ENCODE measurements around the gene NFYC. TPM values are rescaled to one million over a fixed set of nuclear protein-coding genes. Genes with fewer than 3 reads are reported as not detected.
A peak's percentile ranks its signal among the peaks of the same experiment; 100 is the strongest.

NFYC gene
- polyA plus RNA-seq, 1 of the 3 experiments (the other 2 are of a cell fraction), result 72.4 TPM

- no peaks in the 10 kb centered on the region for H3K9me2 ChIP-seq
- WGBS (ENCODE audit: low lambda C conversion rate), result 95% methylated on average over 4 of the region's 4 CpGs
- no peak for TF ChIP-seq USF1 (IDR thresholded peaks at IDR 0.05; ENCODE audit: borderline replicate concordance, low read depth)
- TF ChIP-seq MEF2A (IDR thresholded peaks at IDR 0.05; ENCODE audit: borderline replicate concordance, low read depth), result no peak
- TF ChIP-seq, protein P1, sequence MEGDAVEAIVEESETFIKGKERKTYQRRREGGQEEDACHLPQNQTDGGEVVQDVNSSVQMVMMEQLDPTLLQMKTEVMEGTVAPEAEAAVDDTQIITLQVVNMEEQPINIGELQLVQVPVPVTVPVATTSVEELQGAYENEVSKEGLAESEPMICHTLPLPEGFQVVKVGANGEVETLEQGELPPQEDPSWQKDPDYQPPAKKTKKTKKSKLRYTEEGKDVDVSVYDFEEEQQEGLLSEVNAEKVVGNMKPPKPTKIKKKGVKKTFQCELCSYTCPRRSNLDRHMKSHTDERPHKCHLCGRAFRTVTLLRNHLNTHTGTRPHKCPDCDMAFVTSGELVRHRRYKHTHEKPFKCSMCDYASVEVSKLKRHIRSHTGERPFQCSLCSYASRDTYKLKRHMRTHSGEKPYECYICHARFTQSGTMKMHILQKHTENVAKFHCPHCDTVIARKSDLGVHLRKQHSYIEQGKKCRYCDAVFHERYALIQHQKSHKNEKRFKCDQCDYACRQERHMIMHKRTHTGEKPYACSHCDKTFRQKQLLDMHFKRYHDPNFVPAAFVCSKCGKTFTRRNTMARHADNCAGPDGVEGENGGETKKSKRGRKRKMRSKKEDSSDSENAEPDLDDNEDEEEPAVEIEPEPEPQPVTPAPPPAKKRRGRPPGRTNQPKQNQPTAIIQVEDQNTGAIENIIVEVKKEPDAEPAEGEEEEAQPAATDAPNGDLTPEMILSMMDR (IDR thresholded peaks at IDR 0.05), result no peak
- no peak for TF ChIP-seq YY1 (IDR thresholded peaks at IDR 0.05; ENCODE audit: low read depth)
- TF ChIP-seq TEAD4 (IDR thresholded peaks at IDR 0.05; ENCODE audit: borderline replicate concordance, insufficient read depth), result no peak
- TF ChIP-seq GABPA (IDR thresholded peaks at IDR 0.05; ENCODE audit: low read depth), result no peak
- no peak for TF ChIP-seq FOSL2 (IDR thresholded peaks at IDR 0.05; ENCODE audit: borderline replicate concordance, low read depth)
- no peak for TF ChIP-seq RAD21 (IDR thresholded peaks at IDR 0.05; ENCODE audit: low read length)
- TF ChIP-seq, protein P2, sequence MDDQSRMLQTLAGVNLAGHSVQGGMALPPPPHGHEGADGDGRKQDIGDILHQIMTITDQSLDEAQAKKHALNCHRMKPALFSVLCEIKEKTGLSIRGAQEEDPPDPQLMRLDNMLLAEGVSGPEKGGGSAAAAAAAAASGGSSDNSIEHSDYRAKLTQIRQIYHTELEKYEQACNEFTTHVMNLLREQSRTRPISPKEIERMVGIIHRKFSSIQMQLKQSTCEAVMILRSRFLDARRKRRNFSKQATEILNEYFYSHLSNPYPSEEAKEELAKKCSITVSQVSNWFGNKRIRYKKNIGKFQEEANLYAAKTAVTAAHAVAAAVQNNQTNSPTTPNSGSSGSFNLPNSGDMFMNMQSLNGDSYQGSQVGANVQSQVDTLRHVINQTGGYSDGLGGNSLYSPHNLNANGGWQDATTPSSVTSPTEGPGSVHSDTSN (IDR thresholded peaks at IDR 0.05), result no peak
- no peak for TF ChIP-seq MXI1 (IDR thresholded peaks at IDR 0.05; ENCODE audit: low read depth, low read length)
- no peak for TF ChIP-seq USF2 (IDR thresholded peaks at IDR 0.05; ENCODE audit: borderline replicate concordance, low read depth, low read length)
- TF ChIP-seq NRF1 (IDR thresholded peaks at IDR 0.05; ENCODE audit: low read depth, low read length), result no peak
- no peak overlapping the region for H3K4me3 ChIP-seq (ENCODE audit: low read depth in 2 of 2, low read length in 1 of 2)
- no peaks in the 10 kb centered on the region for H3K27me3 ChIP-seq (ENCODE audit: insufficient read depth)
- H3K9ac ChIP-seq, result no peak overlapping the region
- ChIA-PET CTCF (interaction anchor here (0.8 kb wide), 1 partner anchor 68 kb away, joined by 4 read pairs; no protein-coding TSS in a partner anchor), POLR2A (no interaction called here)
- H3K4me1 ChIP-seq (ENCODE audit: control insufficient read depth in 1 of 2, insufficient read depth in 2 of 2, low read depth in 1 of 2, low read length in 1 of 2), result peaks cover 9 to 23% of the 10 kb centered on the region in 2 experiments; a peak in 3 of 4 replicates
- H3K4me2 ChIP-seq, result no peak overlapping the region
- H3F3A ChIP-seq (replicated peaks; ENCODE audit: insufficient read depth), result peaks cover 20% of the 10 kb centered on the region
- no peaks in the 10 kb centered on the region for H3K36me3 ChIP-seq (replicated peaks in 1 of 2; ENCODE audit: control insufficient read depth in 1 of 2, insufficient read depth in 2 of 2, low read length in 1 of 2)
- no peaks in the 10 kb centered on the region for H3K9me3 ChIP-seq
- no peak overlapping the region for H2AFZ ChIP-seq (ENCODE audit: low read depth)
- peaks cover 95% of the 10 kb centered on the region for H3K79me2 ChIP-seq (ENCODE audit: insufficient read depth)
- H3K27ac ChIP-seq (ENCODE audit: low read depth in 2 of 2, low read length in 1 of 2), result no peak overlapping the region
- no peak for DNase-seq
- no peaks in the 10 kb centered on the region for H4K20me1 ChIP-seq (ENCODE audit: insufficient read depth)
Measured at GRCh38 chr1:40706626-40707025, 15.1 kb downstream of the NFYC start.

DNA sequence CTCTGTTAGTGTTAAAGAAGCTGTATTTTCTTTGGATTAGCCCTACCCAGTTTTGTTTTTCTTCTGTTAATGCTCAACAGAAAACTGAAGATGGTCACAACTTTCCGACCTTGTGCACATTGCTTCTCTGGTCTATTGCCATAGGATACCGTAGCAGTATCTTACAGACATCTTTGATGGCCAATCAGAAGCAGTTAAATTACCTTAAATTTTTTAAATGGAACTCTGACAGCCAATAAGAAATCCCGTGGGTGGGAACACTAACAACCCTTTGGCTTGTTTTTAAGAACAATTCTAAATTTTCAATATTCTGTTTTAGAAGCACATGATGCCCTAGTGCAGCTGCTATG lies 17.2 kb downstream of the NFYC start:
- peak overlapping the region; percentile 69 to 95 for H3K27ac ChIP-seq (ENCODE audit: low read depth in 2 of 2, low read length in 1 of 2)
- H3K27me3 ChIP-seq (ENCODE audit: insufficient read depth), result no peaks in the 10 kb centered on the region
- peak overlapping the region; percentile 74 for H3K9ac ChIP-seq
- H4K20me1 ChIP-seq (ENCODE audit: insufficient read depth), result no peaks in the 10 kb centered on the region
- TF ChIP-seq MXI1 (IDR thresholded peaks at IDR 0.05; ENCODE audit: low read depth, low read length) (peak; percentile 13; the same call in 1 of the 2 replicates), TAF1 (IDR thresholded peaks at IDR 0.05; ENCODE audit: borderline replicate concordance, low read depth, low read length) (no peak), GATA2 (CRISPR knock-in tag; IDR thresholded peaks at IDR 0.05) (no peak), POLR2AphosphoS5 (IDR thresholded peaks at IDR 0.05; ENCODE audit: low read depth, low read length) (no peak)
- peak; percentile 74 for DNase-seq
- H3K79me2 ChIP-seq (ENCODE audit: insufficient read depth), result peaks cover 97% of the 10 kb centered on the region
- H3K4me3 ChIP-seq (ENCODE audit: low read depth in 2 of 2, low read length in 1 of 2), result peak overlapping the region; percentile 72 to 87
- peak overlapping the region; percentile 83 for H3K4me2 ChIP-seq
- H3K4me1 ChIP-seq (ENCODE audit: control insufficient read depth in 1 of 2, insufficient read depth in 2 of 2, low read depth in 1 of 2, low read length in 1 of 2), result peaks cover 22 to 24% of the 10 kb centered on the region in 2 experiments; a peak in 3 of 4 replicates
- ChIA-PET CTCF (interaction anchor here (0.6 to 1.5 kb wide), 4 partner anchors 17 to 141 kb away, joined by 3 to 4 read pairs (median 3); partner anchors contain the start of gene NFYC), POLR2A (interaction anchor here (3.1 kb wide), 1 partner anchor 17 kb away, joined by 10 read pairs; the partner anchor contains the start of gene NFYC)
- peak overlapping the region; percentile 72 for H2AFZ ChIP-seq (ENCODE audit: low read depth)
- 8% methylated on average over 3 of the region's 3 CpGs for whole genome bisulfite sequencing (ENCODE audit: low lambda C conversion rate)
- H3K36me3 ChIP-seq (replicated peaks in 1 of 2; ENCODE audit: control insufficient read depth in 1 of 2, insufficient read depth in 2 of 2, low read length in 1 of 2), result peaks cover 7 to 8% of the 10 kb centered on the region in 2 experiments
- no peaks in the 10 kb centered on the region for H3K9me3 ChIP-seq
- H3F3A ChIP-seq (replicated peaks; ENCODE audit: insufficient read depth), result peaks cover 26% of the 10 kb centered on the region
- no peaks in the 10 kb centered on the region for H3K9me2 ChIP-seq

Measured in SK-N-SH (cell line).